Right forelimb (tissue), 1 donor: ENCODE data around the gene EIF1.
"Not testable (repeated sequence)": the region's sequence is repeated elsewhere in the genome, so short reads cannot be mapped to it uniquely, and the experiment has no call there.

Experiments
- DNase-seq: peaks from one replicate; pipeline ENCODE4 v3.0.0-alpha.2; 2018

EIF1 gene

GRCh38 chr17:41688641-41689496 is at the start of gene EIF1:
EIF1 (plus strand) TSS chr17:41688885; CDS start chr17:41689039, 154 bp downstream.
- peak; percentile 100 for DNase-seq

DNA sequence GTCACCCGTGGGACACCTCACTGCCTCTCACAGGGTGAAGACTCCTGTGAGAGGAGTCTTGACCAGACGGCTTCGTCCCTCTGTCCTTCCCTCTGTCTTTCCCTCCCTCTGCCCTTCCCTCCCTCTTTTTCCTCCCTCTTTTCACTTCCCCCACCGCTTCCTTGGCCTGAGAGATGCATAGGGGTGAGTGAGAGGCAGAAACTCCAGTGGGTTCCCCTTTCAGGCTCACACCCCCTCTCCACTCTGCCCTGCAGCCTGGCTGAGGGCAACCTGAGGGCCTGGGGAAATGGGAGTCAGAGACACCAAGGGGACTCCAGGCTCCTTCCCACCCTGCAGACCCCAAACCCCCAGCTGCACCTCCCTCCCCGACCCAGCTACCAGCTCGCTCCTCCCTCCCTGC is 49.7 kb upstream of the EIF1 start:
- no peak for DNase-seq

- no peak for DNase-seq
Measured at GRCh38 chr17:41639492-41640473, 48.9 kb upstream of the EIF1 start.

- DNase-seq: not testable (repeated sequence)
Measured at GRCh38 chr17:41640596-41640995, 48.1 kb upstream of the EIF1 start.

- no peak for DNase-seq
Measured at GRCh38 chr17:41642252-41643156, 46.2 kb upstream of the EIF1 start.

DNA sequence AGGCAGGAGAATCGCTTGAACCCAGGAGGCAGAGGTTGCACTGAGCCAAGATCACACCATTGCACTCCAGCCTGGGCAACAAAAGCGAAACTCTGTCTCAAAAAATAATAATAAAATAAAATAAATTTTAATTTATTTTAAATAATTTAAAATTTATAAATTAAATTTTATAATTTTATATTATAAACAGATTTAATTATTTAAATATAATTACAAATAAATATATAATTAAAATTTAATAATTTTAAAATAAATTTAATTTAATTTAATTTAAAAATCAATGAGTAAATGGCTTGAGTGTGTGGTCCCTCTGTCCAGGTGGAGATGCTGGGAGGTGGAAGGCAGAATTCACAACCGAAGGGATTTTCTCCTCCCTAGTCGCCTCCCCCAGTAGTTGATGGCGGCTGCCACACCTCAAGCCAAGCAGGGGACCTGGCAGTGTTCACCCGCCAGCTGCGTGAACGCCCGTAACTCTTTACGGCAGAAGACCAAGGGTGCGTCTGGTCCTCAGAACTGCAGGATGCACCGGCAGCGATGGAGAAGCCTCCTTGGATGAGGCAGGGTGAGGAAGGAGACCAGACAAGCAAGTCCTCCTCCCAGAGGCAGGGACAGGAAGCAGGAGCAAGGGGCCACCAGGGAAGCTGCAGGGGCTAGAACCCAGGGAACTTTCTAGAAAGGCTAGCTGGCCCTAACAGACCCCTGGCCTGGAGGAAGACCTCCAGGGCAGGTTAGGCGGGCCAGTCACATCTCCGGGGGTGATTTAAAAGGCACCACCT is 41.5 kb upstream of the EIF1 start:
- no peak for DNase-seq

DNA sequence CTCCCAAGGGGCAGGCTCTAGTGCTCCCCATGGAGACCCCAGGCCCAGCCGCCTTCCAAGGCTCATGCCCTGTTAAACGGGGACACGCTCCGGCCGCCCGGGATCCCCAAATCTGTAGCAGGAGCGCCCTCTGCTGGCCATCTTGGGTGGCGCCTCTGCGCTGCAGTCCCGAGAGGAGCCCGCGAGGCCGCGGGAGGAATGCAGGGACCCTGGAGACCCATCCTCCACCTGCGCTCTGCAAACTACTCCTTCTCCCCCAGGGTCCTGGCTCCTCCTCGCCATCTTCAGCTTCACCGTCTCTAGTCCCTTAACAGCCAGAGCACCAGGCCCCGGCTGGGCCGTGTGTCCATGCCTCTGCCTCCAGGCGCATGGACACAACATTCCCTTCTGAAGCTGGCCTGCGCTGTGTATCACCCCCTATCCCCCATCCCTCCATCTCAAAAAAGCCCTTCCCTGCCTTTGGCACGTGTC is 40.7 kb upstream of the EIF1 start:
- DNase-seq: peak; percentile 91

- peak; percentile 92 for DNase-seq
Measured at GRCh38 chr17:41648411-41649195, 40.1 kb upstream of the EIF1 start.

- no peak for DNase-seq
Measured at GRCh38 chr17:41649923-41650519, 38.7 kb upstream of the EIF1 start.

- no peak for DNase-seq
Measured at GRCh38 chr17:41650794-41651624, 37.7 kb upstream of the EIF1 start.

GRCh38 chr17:41651625-41652460 is 36.8 kb upstream of the EIF1 start:
- peak; percentile 78 for DNase-seq

DNA sequence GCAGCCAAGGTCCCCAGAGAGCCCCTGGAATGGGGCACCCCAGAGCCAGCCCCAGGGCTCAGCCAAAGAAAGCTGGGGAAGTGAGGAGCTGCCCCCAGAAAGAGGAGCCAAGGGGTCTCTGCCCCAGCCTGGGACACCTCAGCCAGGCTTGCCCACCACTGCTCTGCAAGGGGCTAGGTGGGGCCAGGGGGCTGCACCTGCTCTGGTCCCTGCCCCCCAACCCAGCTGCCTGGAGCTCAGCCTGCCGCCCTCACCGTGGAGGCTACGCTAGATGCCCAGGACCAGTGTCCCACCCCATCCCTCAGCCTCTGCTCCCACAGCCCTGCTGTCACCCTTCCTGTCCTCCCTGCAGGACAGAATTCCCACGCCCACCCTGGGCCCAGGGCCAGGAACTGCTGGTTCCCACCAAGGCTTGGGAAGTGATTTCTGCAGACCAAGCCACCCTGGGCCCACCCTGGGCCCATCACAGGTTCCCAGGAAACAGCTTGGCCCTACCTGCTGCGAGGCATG is 36.2 kb upstream of the EIF1 start:
- peak; percentile 39 for DNase-seq

GRCh38 chr17:41653421-41653820 is 35.3 kb upstream of the EIF1 start:
- no peak for DNase-seq

GRCh38 chr17:41653892-41654677 is 34.6 kb upstream of the EIF1 start:
- DNase-seq: peak; percentile 50

DNA sequence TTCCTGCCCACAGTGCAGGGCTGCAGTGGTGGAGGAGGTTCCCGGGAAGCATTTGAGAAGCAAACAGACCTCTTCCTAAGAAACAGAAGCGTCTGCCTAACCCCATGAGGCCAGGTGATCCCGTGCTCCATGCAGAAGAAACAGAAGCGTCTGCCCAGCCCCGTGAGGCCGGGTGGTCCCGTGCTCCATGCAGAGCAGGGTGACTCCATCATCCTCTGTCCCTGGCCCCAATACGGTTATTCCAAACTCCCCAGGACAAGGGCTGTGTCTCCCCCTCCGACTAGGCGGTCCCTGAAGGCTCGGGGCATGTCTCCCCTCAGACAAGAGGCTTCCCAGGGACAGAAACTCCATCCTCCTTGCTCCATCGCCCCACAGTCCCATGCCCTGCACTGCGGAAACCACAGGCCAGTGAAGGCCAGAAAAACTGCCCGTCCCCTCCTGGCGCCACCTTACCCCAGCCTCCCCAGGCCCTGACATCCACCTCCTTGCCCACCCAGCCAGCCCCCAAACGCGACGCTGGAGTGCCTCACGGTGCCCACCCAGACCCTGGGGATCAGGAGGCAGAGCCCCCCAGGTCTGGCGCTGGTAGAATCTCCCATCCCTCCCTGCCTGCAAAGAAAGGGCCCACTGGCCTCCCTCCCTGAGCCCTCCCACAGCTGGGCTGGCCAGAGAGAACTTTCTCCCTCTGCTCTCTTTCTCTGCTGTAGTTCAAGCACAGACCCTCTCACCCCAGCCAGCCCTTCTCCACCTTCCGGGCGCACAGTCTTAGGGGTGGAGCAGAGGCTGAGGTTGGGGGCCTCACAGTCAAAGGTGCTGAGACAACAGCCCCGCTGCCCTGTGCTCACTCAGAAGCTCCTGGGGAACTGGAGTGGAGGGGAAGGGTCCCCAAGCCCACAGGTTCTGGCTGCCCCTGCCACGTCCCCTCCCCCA is 33.7 kb upstream of the EIF1 start:
- peak; percentile 40 for DNase-seq

DNA sequence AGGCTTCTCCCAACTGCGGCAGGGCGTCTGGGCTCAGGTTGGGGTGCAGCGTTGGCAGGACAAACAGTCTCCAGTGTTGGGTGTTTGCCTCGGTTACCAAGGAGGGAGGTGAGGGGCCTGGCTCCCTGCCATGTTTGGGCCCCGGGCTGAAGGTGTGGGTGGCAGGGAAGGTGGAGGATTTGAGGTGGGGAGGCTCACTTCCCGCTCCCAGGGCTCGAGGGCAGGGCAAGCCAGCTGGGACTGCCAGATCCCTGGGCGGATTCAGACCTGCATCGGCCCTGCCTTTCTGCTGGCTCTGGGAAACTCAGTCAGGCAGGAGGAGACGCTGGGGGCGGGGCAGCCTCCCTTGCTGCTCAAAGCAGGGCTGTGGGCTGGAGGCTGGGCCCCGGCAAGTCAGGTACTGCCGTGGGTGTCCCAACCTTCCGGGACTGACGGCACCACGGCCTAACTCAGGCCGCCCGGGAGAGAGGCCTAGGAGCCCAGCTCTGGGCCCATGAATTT is 33.0 kb upstream of the EIF1 start:
- DNase-seq: peak; percentile 48
